COLO668 (cell line): ENCODE measurements around the gene FAHD1.
"Not testable (repeated sequence)": the region's sequence is repeated elsewhere in the genome, so short reads cannot be mapped to it uniquely, and the experiment has no call there.

ENCODE experiments used
- DNase-seq: peaks from one replicate; lab custom pipeline; 2025; ENCODE audit not compliant: unreplicated experiment; lab: John Stamatoyannopoulos, UW

FAHD1 gene

GRCh38 chr16:1839554-1839953 lies 12.5 kb downstream of the FAHD1 start:
- no peak for DNase-seq

- DNase-seq, result no peak
Observed at GRCh38 chr16:1845985-1846384, 19.0 kb downstream of the FAHD1 start.

GRCh38 chr16:1846416-1846815 lies 19.4 kb downstream of the FAHD1 start:
- DNase-seq, result no peak

- DNase-seq, result no peak
Observed at GRCh38 chr16:1850981-1851380, 24.0 kb downstream of the FAHD1 start.

GRCh38 chr16:1851793-1852192 lies 24.8 kb downstream of the FAHD1 start:
- no peak for DNase-seq

- DNase-seq, result no peak
Observed at GRCh38 chr16:1857433-1858097, 30.6 kb downstream of the FAHD1 start.

- DNase-seq, result no peak
Observed at GRCh38 chr16:1858189-1858865, 31.3 kb downstream of the FAHD1 start.

GRCh38 chr16:1859650-1860049 lies 32.6 kb downstream of the FAHD1 start:
- no peak for DNase-seq

GRCh38 chr16:1861730-1862129 lies 34.7 kb downstream of the FAHD1 start:
- no peak for DNase-seq

- no peak for DNase-seq
Observed at GRCh38 chr16:1862394-1862793, 35.4 kb downstream of the FAHD1 start.

GRCh38 chr16:1863681-1864460 lies 36.9 kb downstream of the FAHD1 start:
- DNase-seq, result no peak

GRCh38 chr16:1865902-1866690 lies 39.1 kb downstream of the FAHD1 start:
- DNase-seq, result no peak

- DNase-seq, result peak; percentile 35
Observed at GRCh38 chr16:1870365-1871082, 43.5 kb downstream of the FAHD1 start.

- DNase-seq, result no peak
Observed at GRCh38 chr16:1871974-1872635, 45.1 kb downstream of the FAHD1 start, which contains the start of gene MEIOB. Gene MEIOB (minus strand): TSS chr16:1872164. CDS start chr16:1868175, 3,989 bp downstream.

GRCh38 chr16:1874854-1875253 lies 47.8 kb downstream of the FAHD1 start:
- DNase-seq, result no peak

GRCh38 chr16:1876066-1876465 lies 49.1 kb downstream of the FAHD1 start:
- not testable (repeated sequence) for DNase-seq

GRCh38 chr16:1876468-1876867 lies 49.5 kb downstream of the FAHD1 start:
- DNase-seq, result no peak

- DNase-seq, result no peak
Observed at GRCh38 chr16:1877089-1877488, 50.1 kb downstream of the FAHD1 start.

GRCh38 chr16:1877804-1878203 lies 50.8 kb downstream of the FAHD1 start:
- peak; percentile 42 for DNase-seq

- DNase-seq, result no peak
Observed at GRCh38 chr16:1878256-1878655, 51.2 kb downstream of the FAHD1 start.
